NOMO-1 (cell line): Measurements from ENCODE around the gene MDH1B.
"Not testable (repeated sequence)": the region's sequence is repeated elsewhere in the genome, so short reads cannot be mapped to it uniquely, and the experiment has no call there.

ENCODE experiments used
- DNase-seq, 2 experiments: peaks; one replicate each; lab custom pipeline; 2025; ENCODE audit not compliant: unreplicated experiment in 2 of 2; lab: John Stamatoyannopoulos, UW

The MDH1B gene

GRCh38 chr2:206765242-206766056 is at the start of gene MDH1B, which contains the start of gene FASTKD2:
MDH1B (minus strand) TSS chr2:206765328; CDS start chr2:206765271, 57 bp downstream.
FASTKD2 (plus strand) TSS chr2:206765606; CDS start chr2:206766694, 1,088 bp downstream.
- peak; percentile 84 to 94 for DNase-seq

GRCh38 chr2:206814498-206814897 is 49.4 kb upstream of the MDH1B start:
- no peak for DNase-seq

GRCh38 chr2:206812471-206812870 is 47.3 kb upstream of the MDH1B start:
- not testable (repeated sequence) for DNase-seq

- DNase-seq: not testable (repeated sequence)
Observed at GRCh38 chr2:206807624-206808023, 42.5 kb upstream of the MDH1B start.

- DNase-seq: no peak
Observed at GRCh38 chr2:206805887-206806607, 40.9 kb upstream of the MDH1B start.

- no peak for DNase-seq
Observed at GRCh38 chr2:206804326-206804725, 39.2 kb upstream of the MDH1B start.

GRCh38 chr2:206802654-206803514 is 37.8 kb upstream of the MDH1B start:
- no peak for DNase-seq

GRCh38 chr2:206801418-206802189 is 36.5 kb upstream of the MDH1B start:
- no peak for DNase-seq

GRCh38 chr2:206800506-206801417 is 35.6 kb upstream of the MDH1B start:
- DNase-seq: peak; percentile 36 to 72

- DNase-seq: peak; percentile 36 to 74
Observed at GRCh38 chr2:206799083-206799482, 34.0 kb upstream of the MDH1B start.

GRCh38 chr2:206798000-206798399 is 32.9 kb upstream of the MDH1B start:
- peak; percentile 68 to 88 for DNase-seq

GRCh38 chr2:206797376-206797775 is 32.2 kb upstream of the MDH1B start:
- no peak for DNase-seq

GRCh38 chr2:206792645-206793044 is 27.5 kb upstream of the MDH1B start:
- no peak for DNase-seq

GRCh38 chr2:206790311-206790935 is 25.3 kb upstream of the MDH1B start:
- DNase-seq: no peak

GRCh38 chr2:206784559-206785353 is 19.6 kb upstream of the MDH1B start:
- no peak for DNase-seq

- no peak for DNase-seq
Observed at GRCh38 chr2:206783718-206784117, 18.6 kb upstream of the MDH1B start.

GRCh38 chr2:206780671-206781070 is 15.5 kb upstream of the MDH1B start:
- no peak for DNase-seq

GRCh38 chr2:206776432-206776831 is 11.3 kb upstream of the MDH1B start:
- DNase-seq: no peak
